Measurements from ENCODE around the gene PEDS1. TPM values are rescaled to one million over a fixed set of nuclear protein-coding genes. Genes with fewer than 3 reads are reported as not detected.
A peak's percentile ranks its signal among the peaks of the same experiment; 100 is the strongest.

PEDS1 gene
- total and polyA plus RNA-seq, 2 of the 13 experiments (the other 11 are each of a cell fraction or from before 2014, with no cell fraction given), result 30.5 to 93.9 TPM

GRCh38 chr20:50138479-50139393 is 14.8 kb downstream of the PEDS1 start (continued):
- no peak for TF ChIP-seq NFKB2 (CRISPR knock-in tag; IDR thresholded peaks at IDR 0.05; ENCODE audit: borderline replicate concordance)
- TF ChIP-seq ZBTB49 (CRISPR knock-in tag; IDR thresholded peaks at IDR 0.05; ENCODE audit: borderline replicate concordance), result no peak
- TF ChIP-seq ZNF557 (CRISPR knock-in tag; IDR thresholded peaks at IDR 0.05), result no peak
- TF ChIP-seq ZNF337 (CRISPR knock-in tag; IDR thresholded peaks at IDR 0.05; ENCODE audit: borderline replicate concordance, low read depth), result no peak
- no peak for TF ChIP-seq SIX1 (CRISPR knock-in tag; IDR thresholded peaks at IDR 0.05; ENCODE audit: borderline replicate concordance)
- no peak for TF ChIP-seq FOXK1 (CRISPR knock-in tag; IDR thresholded peaks at IDR 0.05; ENCODE audit: borderline replicate concordance, low read depth)
- TF ChIP-seq GTF3A (CRISPR knock-in tag; conservative IDR thresholded peaks at IDR 0.05), result no peak
- no peak for TF ChIP-seq THRA (CRISPR knock-in tag; IDR thresholded peaks at IDR 0.05; ENCODE audit: borderline replicate concordance)
- TF ChIP-seq ESRRA (CRISPR knock-in tag; IDR thresholded peaks at IDR 0.05; ENCODE audit: low read depth), result peak; percentile 73; the same call in 1 of the 2 replicates
- TF ChIP-seq HIVEP1 (CRISPR knock-in tag; IDR thresholded peaks at IDR 0.05), result 0 out of 2 replicates have a peak, but pooled peaks have one; percentile 64
- TF ChIP-seq DBP (CRISPR knock-in tag; IDR thresholded peaks at IDR 0.05; ENCODE audit: not compliant biosample characterization), result no peak
- TF ChIP-seq RNF219 (CRISPR knock-in tag; IDR thresholded peaks at IDR 0.05), result no peak
- TF ChIP-seq ZNF180 (CRISPR knock-in tag; IDR thresholded peaks at IDR 0.05; ENCODE audit: borderline replicate concordance, low read depth), result no peak
- TF ChIP-seq KLF11 (CRISPR knock-in tag; IDR thresholded peaks at IDR 0.05), result no peak
- no peak for TF ChIP-seq ZFP36L1 (CRISPR knock-in tag; IDR thresholded peaks at IDR 0.05)
- TF ChIP-seq MED1 (CRISPR knock-in tag; IDR thresholded peaks at IDR 0.05), result no peak; the same call in 1 of the 2 replicates
- peak; percentile 55; the same call in 1 of the 2 replicates for TF ChIP-seq ZNF607 (CRISPR knock-in tag; IDR thresholded peaks at IDR 0.05; ENCODE audit: borderline replicate concordance)
- no peak for TF ChIP-seq ZBTB25 (CRISPR knock-in tag; IDR thresholded peaks at IDR 0.05)
- no peak for TF ChIP-seq NBN (conservative IDR thresholded peaks at IDR 0.05)
- TF ChIP-seq ZNF598 (CRISPR knock-in tag; IDR thresholded peaks at IDR 0.05; ENCODE audit: borderline replicate concordance), result no peak; the same call in 1 of the 2 replicates
- TF ChIP-seq ATRX (CRISPR knock-in tag; IDR thresholded peaks at IDR 0.05; ENCODE audit: borderline replicate concordance), result no peak

Measured in HepG2 (cell line).